SK-N-SH (cell line): ENCODE results near the gene NGB. TPM values are rescaled to one million over a fixed set of nuclear protein-coding genes. Genes with fewer than 3 reads are reported as not detected.

ENCODE experiments used
- CTCF ChIA-PET: fragments of 300-600, 350-600 bp; formaldehyde crosslinking; extraction: SDS; loops from one replicate; lab custom pipeline; 2021; lab: Yijun Ruan, JAX
- POLR2A ChIA-PET: fragments of 350-600 bp; sonication (Branson Sonifier 250); formaldehyde crosslinking; extraction: SDS; loops from one replicate; lab custom pipeline; 2020; ENCODE audit warnings: antibody characterized with exemption, inconsistent platforms; lab: Yijun Ruan, JAX
- DNase-seq: peaks from one replicate; pipeline ENCODE4 v3.0.0; 2012
- H2AFZ ChIP-seq: fragments of 200-600 bp; sonication (generic); 2 replicates; pipeline ENCODE4 v1.8.1; 2016; ENCODE audit warnings: antibody characterized with exemption, mild to moderate bottlenecking, low read depth
- H3F3A ChIP-seq: fragments of 200-600 bp; sonication (generic); replicated peaks from 2 replicates; pipeline ENCODE3; 2016; ENCODE audit warnings: antibody characterized with exemption, mild to moderate bottlenecking; ENCODE audit not compliant: insufficient read depth
- H3K27ac ChIP-seq, 2 experiments: fragments of 200-500 bp in 1 of 2; fragments of 200-600 bp in 1 of 2; sonication (Bioruptor generic) in 1 of 2; sonication (generic), shearing (Covaris generic) in 1 of 2; 2 replicates each; pipeline versions ENCODE4 v1.5.1 to v1.6.1; 2014 to 2016; ENCODE audit warnings: low read depth in 2 of 2, inconsistent platforms in 1 of 2, low read length in 1 of 2, mild to moderate bottlenecking in 1 of 2, mixed read lengths in 1 of 2
- H3K27me3 ChIP-seq: fragments of 200-600 bp; sonication (generic), shearing (Covaris generic); 2 replicates; pipeline ENCODE4 v1.6.1; 2016; ENCODE audit warnings: mixed run types; ENCODE audit not compliant: insufficient read depth
- H3K36me3 ChIP-seq, 2 experiments: fragments of 200-500 bp in 1 of 2; fragments of 200-600 bp in 1 of 2; sonication (Bioruptor generic) in 1 of 2; sonication (generic) in 1 of 2; replicated peaks in 1 of 2; 2 replicates each; pipeline versions ENCODE3 to v1.5.1; 2014 to 2016; ENCODE audit warnings: low read length in 1 of 2, mild to moderate bottlenecking in 1 of 2; ENCODE audit not compliant: insufficient read depth in 2 of 2, control insufficient read depth in 1 of 2
- H3K4me1 ChIP-seq, 2 experiments: fragments of 200-500 bp in 1 of 2; fragments of 200-600 bp in 1 of 2; sonication (Bioruptor generic) in 1 of 2; sonication (generic), shearing (Covaris generic) in 1 of 2; 2 replicates each; pipeline versions ENCODE4 v1.5.1 to v1.6.1; 2014 to 2016; ENCODE audit warnings: low read depth in 1 of 2, low read length in 1 of 2, mixed run types in 1 of 2; ENCODE audit not compliant: insufficient read depth in 2 of 2, control insufficient read depth in 1 of 2
- H3K4me2 ChIP-seq: fragments of 200-600 bp; sonication (generic), shearing (Covaris generic); 2 replicates; pipeline ENCODE4 v1.6.1; 2017; ENCODE audit warnings: mixed run types
- H3K4me3 ChIP-seq, 2 experiments: fragments of 200-500 bp in 1 of 2; fragments of 200-600 bp in 1 of 2; sonication (Bioruptor generic) in 1 of 2; sonication (generic), shearing (Covaris generic) in 1 of 2; 2 replicates each; pipeline versions ENCODE4 v1.5.1 to v1.8.1; 2014 to 2016; ENCODE audit warnings: low read depth in 2 of 2, inconsistent platforms in 1 of 2, low read length in 1 of 2, mild to moderate bottlenecking in 1 of 2, mixed read lengths in 1 of 2, moderate library complexity in 1 of 2
- H3K79me2 ChIP-seq: fragments of 200-600 bp; sonication (generic); 2 replicates; pipeline ENCODE4 v1.8.1; 2017; ENCODE audit warnings: mild to moderate bottlenecking; ENCODE audit not compliant: insufficient read depth
- H3K9ac ChIP-seq: fragments of 200-600 bp; sonication (generic); 2 replicates; pipeline ENCODE4 v1.6.1; 2017; ENCODE audit warnings: mixed run types
- H3K9me2 ChIP-seq: fragments of 200-600 bp; sonication (generic); 2 replicates; pipeline ENCODE4 v1.6.1; 2017; ENCODE audit warnings: mixed run types
- H3K9me3 ChIP-seq: fragments of 200-600 bp; sonication (generic); 2 replicates; pipeline ENCODE4 v1.6.1; 2017; ENCODE audit warnings: mixed run types, mild to moderate bottlenecking, moderate library complexity
- H4K20me1 ChIP-seq: fragments of 200-600 bp; sonication (generic); 2 replicates; pipeline ENCODE4 v1.6.1; 2017; ENCODE audit warnings: mild to moderate bottlenecking, mixed run types; ENCODE audit not compliant: insufficient read depth
- CHD2 ChIP-seq: fragments of 150-350 bp; IDR thresholded peaks from 2 replicates; pipeline ENCODE4 v1.6.1; 2018; ENCODE audit warnings: low read length; ENCODE audit not compliant: partially characterized antibody
- EP300 ChIP-seq, 2 experiments: IDR thresholded peaks; 2 replicates each; pipeline versions ENCODE4 v1.4.0 to v1.6.1; 2012; ENCODE audit warnings: borderline replicate concordance in 1 of 2, low read depth in 1 of 2, low read length in 1 of 2
- EZH2phosphoT487 ChIP-seq: fragments of 200-600 bp; sonication (generic); IDR thresholded peaks from 2 replicates; pipeline ENCODE4 v1.6.1; 2017; ENCODE audit warnings: low read depth, mixed run types, mild to moderate bottlenecking, antibody characterized with exemption, moderate library complexity, borderline replicate concordance
- FOSL2 ChIP-seq: IDR thresholded peaks from 2 replicates; pipeline ENCODE4 v1.4.0; 2012; ENCODE audit warnings: low read depth, mild to moderate bottlenecking, moderate library complexity, borderline replicate concordance
- FOXJ3 ChIP-seq: sonication (generic); formaldehyde crosslinking; IDR thresholded peaks from 2 replicates; pipeline ENCODE4 v1.5.1; 2020; ENCODE audit warnings: mild to moderate bottlenecking, missing genetic modification reagents
- GATA2 ChIP-seq: sonication (generic); formaldehyde crosslinking; IDR thresholded peaks from 2 replicates; pipeline ENCODE4 v1.5.0; 2020; ENCODE audit warnings: mild to moderate bottlenecking, missing genetic modification reagents
- JUND ChIP-seq: IDR thresholded peaks from 2 replicates; pipeline ENCODE4 v1.4.0; 2012
- MEF2A ChIP-seq: IDR thresholded peaks from 2 replicates; pipeline ENCODE4 v1.4.0; 2012; ENCODE audit warnings: low read depth, borderline replicate concordance
- NRF1 ChIP-seq: IDR thresholded peaks from 2 replicates; pipeline ENCODE4 v1.6.1; 2012; ENCODE audit warnings: low read depth, mild to moderate bottlenecking, low read length
- PBX3 ChIP-seq: IDR thresholded peaks from 2 replicates; pipeline ENCODE4; 2012
- POLR2AphosphoS5 ChIP-seq: IDR thresholded peaks from 2 replicates; pipeline ENCODE4 v1.6.1; 2012; ENCODE audit warnings: low read depth, low read length
- RAD21 ChIP-seq: IDR thresholded peaks from 2 replicates; pipeline ENCODE4 v1.6.1; 2012; ENCODE audit warnings: mild to moderate bottlenecking, low read length
- RCOR1 ChIP-seq: fragments of 150-350 bp; IDR thresholded peaks from 2 replicates; pipeline ENCODE4 v1.6.1; 2017; ENCODE audit warnings: antibody characterized with exemption, low read length
- RFX5 ChIP-seq: IDR thresholded peaks from 2 replicates; pipeline ENCODE4 v1.6.1; 2012; ENCODE audit warnings: mild to moderate bottlenecking, improper control_type of control experiment, low read length
- SMC3 ChIP-seq: IDR thresholded peaks from 2 replicates; pipeline ENCODE4 v1.6.1; 2012; ENCODE audit warnings: low read depth, low read length, improper control_type of control experiment
- TAF1 ChIP-seq: IDR thresholded peaks from 2 replicates; pipeline ENCODE4 v1.6.1; 2012; ENCODE audit warnings: low read depth, mild to moderate bottlenecking, low read length, moderate library complexity, borderline replicate concordance
- TCF12 ChIP-seq: IDR thresholded peaks from 2 replicates; pipeline ENCODE4 v1.4.0; 2012
- TEAD4 ChIP-seq: IDR thresholded peaks from 2 replicates; pipeline ENCODE4 v1.4.0; 2012; ENCODE audit warnings: mild to moderate bottlenecking, borderline replicate concordance; ENCODE audit not compliant: insufficient read depth
- USF1 ChIP-seq: IDR thresholded peaks from 2 replicates; pipeline ENCODE4 v1.4.0; 2012; ENCODE audit warnings: low read depth, borderline replicate concordance
- YY1 ChIP-seq: IDR thresholded peaks from 2 replicates; pipeline ENCODE4 v1.4.0; 2012; ENCODE audit warnings: low read depth, mild to moderate bottlenecking
- WGBS: methylation state at CpG from one replicate; pipeline ENCODE4 v1.1.6; 2017; ENCODE audit warnings: low lambda C conversion rate; 5-methylcytosine and 5-hydroxymethylcytosine counted together
- polyA plus RNA-seq, 3 experiments: library from polyadenylated mRNA; depleted of rRNA; stranded (reverse); fragments of >200 nt; gene quantifications; 2 replicates each; pipeline ENCODE4 v1.2.3, GENCODE V29; 2012

The NGB gene
- polyA plus RNA-seq, 1 of the 3 experiments (the other 2 are of a cell fraction), result not detected

DNA sequence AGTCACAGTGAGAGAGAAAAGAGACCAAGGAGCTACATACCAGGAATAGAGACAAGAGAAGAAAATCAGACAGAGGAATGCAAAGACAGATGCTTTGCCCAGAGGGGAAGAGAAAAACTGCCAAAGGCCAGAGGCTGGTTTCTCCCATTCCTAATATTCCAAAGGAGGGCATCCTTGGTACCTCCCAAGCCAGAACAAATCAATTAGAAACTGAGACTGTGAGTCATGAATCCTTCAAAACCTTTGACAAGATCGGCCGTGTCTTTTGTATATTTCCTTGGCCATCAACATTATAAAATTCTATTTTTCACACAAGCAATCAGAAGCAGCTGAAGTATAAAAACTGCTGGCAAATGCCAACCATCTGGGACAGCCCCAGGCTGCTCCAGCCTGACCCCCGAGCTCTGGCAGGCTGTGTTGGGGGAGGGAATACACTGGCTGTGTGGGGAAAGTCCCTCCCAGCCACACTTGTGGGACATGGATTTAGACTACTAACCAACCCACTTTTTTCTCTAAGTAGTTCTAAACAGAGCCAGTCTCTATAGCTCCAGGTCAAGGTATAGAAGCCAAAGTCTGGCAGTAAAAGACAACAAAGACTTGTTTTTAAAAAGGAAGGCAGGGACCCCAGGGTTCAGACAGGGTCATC, 36.0 kb upstream of the NGB start:
- H3K9me3 ChIP-seq, result no peaks in the 10 kb centered on the region
- WGBS, result 19% methylated on average over 3 of the region's 3 CpGs
- peaks cover 11 to 31% of the 10 kb centered on the region in 2 experiments for H3K4me1 ChIP-seq
- H3K79me2 ChIP-seq, result no peaks in the 10 kb centered on the region
- H3K4me2 ChIP-seq, result peak overlapping the region; percentile 66
- ChIA-PET CTCF (interaction anchor here (0.7 to 2.3 kb wide), 7 partner anchors 9 to 431 kb away, joined by 3 to 40 read pairs (median 4); no protein-coding TSS in a partner anchor), POLR2A (interaction anchor here (1.2 kb wide), 1 partner anchor 15 kb away, joined by 4 read pairs; the partner anchor contains the start of gene GSTZ1)
- no peaks in the 10 kb centered on the region for H3K9me2 ChIP-seq
- DNase-seq, result peak; percentile 26
- no peak overlapping the region; a peak in 1 of 4 replicates for H3K4me3 ChIP-seq
- H3F3A ChIP-seq, result peaks cover 24% of the 10 kb centered on the region
- H4K20me1 ChIP-seq, result peaks cover 3% of the 10 kb centered on the region
- H3K36me3 ChIP-seq, result peaks cover 9 to 25% of the 10 kb centered on the region in 2 experiments
- TF ChIP-seq CHD2 (no peak), JUND (no peak), EP300 (IDR thresholded peaks at IDR 0.05; ENCODE audit: borderline replicate concordance in 1 of 2, low read depth in 1 of 2, low read length in 1 of 2) (no peak), TEAD4 (no peak), PBX3 (no peak), RFX5 (no peak), FOXJ3 (CRISPR knock-in tag) (no peak), EZH2phosphoT487 (no peak), TAF1 (no peak), TCF12 (no peak), RCOR1 (no peak), NRF1 (no peak), GATA2 (CRISPR knock-in tag) (no peak), USF1 (no peak), FOSL2 (no peak), SMC3 (no peak), RAD21 (no peak), POLR2AphosphoS5 (no peak), YY1 (no peak), MEF2A (no peak)
- peak overlapping the region; percentile 49 to 76 for H3K27ac ChIP-seq
- H2AFZ ChIP-seq, result no peak overlapping the region
- H3K27me3 ChIP-seq, result no peaks in the 10 kb centered on the region
- H3K9ac ChIP-seq, result no peak overlapping the region
